HG02763 (cell line): ENCODE results near the gene GCNT1.
"Not testable (repeated sequence)": the region's sequence is repeated elsewhere in the genome, so short reads cannot be mapped to it uniquely, and the experiment has no call there.

Experiments used
- ATAC-seq: cut with Tn5 transposase; IDR thresholded peaks from one replicate; pipeline ENCODE4 v1.9.1; 2021; ENCODE audit warnings: mild to moderate bottlenecking, moderate library complexity; ENCODE audit not compliant: unreplicated experiment

The GCNT1 gene

DNA sequence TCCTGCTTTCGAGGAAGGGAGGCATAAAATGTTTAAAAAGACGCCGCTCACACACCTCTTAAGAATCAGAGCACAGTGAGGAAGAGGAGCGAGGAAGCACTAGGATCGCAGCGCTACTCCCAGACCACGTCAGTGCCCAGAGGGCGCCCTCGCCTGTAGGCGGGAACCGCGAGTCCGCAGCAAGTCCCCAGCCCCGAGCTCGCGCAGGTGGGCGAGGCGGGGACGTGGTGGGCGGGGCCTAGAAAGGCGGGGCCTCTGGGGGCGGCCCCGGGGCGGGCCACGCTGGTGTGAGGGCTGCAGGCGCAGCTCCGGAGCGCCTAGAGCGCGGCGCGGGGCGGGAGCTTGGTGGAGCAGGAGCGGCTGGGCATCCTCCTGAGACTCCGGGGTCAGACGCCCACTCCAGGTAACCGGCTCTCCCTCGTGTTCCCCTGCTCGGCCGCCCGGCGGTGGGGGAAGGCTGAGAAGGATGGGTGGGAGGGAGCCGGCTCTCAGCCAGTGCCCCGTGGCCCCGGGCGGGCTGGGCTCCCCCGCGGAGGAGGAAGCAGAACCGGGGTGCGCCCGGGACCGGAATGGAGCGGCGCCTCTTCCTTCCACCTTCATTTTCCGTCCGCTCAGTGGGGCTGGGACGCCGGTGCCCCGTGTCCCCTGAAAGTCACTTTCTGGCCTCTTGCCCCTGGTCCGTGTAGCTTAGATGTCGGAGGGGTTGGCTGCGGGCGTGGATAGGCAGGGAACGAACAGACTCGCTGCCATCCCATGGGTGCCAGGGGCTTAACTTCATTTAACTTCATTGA lies at the start of gene GCNT1:
TSS of gene GCNT1 (plus strand) at position 280 of the 791 bp plus-strand sequence. CDS start 43,200 bp downstream, outside the sequence.
- ATAC-seq, result peak; percentile 84

GRCh38 chr9:76412638-76413037 lies 46.3 kb upstream of the GCNT1 start:
- no peak for ATAC-seq

GRCh38 chr9:76413658-76414057 lies 45.3 kb upstream of the GCNT1 start:
- no peak for ATAC-seq

- ATAC-seq, result no peak
Measured at GRCh38 chr9:76414661-76415060, 44.3 kb upstream of the GCNT1 start.

DNA sequence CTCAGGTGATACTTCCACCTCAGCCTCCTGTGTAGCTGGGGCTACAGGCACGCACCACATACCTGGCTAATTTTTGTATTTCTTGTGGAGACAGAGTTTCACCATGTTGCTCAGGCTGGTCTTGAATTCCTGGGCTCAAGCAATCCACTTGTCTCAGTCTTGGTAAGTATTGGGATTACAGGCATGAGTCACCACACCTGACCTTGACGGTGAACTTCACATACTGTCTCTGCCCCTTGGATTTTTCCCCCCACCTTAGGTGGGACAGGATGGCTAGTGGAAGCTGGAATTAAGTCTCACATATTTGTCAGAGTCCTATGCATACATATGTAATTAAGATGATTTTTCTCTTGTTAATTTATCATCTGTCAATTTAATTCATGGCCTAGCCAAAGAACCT lies 43.8 kb upstream of the GCNT1 start:
- ATAC-seq, result no peak

GRCh38 chr9:76415731-76416130 lies 43.3 kb upstream of the GCNT1 start:
- no peak for ATAC-seq

DNA sequence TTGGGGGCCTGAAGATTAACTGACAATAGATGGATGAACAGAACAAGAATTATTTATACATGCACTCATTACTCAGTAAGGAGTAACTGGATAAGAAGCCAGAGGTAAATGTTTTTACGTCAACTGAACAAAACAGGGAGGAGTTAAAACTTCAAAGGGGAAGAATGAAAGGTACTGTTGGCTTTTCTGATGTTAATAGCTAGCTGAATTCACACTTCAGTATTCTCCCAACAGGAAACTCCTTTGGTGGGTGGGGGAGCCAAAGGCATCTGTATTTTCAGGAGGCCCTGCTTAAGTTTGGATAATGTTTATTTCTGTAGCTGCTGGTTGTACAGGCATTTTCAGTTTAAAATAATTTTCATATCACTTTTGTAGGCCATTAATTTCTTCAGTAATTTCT lies 41.6 kb upstream of the GCNT1 start:
- ATAC-seq, result no peak

GRCh38 chr9:76419782-76420380 lies 39.1 kb upstream of the GCNT1 start:
- no peak for ATAC-seq

DNA sequence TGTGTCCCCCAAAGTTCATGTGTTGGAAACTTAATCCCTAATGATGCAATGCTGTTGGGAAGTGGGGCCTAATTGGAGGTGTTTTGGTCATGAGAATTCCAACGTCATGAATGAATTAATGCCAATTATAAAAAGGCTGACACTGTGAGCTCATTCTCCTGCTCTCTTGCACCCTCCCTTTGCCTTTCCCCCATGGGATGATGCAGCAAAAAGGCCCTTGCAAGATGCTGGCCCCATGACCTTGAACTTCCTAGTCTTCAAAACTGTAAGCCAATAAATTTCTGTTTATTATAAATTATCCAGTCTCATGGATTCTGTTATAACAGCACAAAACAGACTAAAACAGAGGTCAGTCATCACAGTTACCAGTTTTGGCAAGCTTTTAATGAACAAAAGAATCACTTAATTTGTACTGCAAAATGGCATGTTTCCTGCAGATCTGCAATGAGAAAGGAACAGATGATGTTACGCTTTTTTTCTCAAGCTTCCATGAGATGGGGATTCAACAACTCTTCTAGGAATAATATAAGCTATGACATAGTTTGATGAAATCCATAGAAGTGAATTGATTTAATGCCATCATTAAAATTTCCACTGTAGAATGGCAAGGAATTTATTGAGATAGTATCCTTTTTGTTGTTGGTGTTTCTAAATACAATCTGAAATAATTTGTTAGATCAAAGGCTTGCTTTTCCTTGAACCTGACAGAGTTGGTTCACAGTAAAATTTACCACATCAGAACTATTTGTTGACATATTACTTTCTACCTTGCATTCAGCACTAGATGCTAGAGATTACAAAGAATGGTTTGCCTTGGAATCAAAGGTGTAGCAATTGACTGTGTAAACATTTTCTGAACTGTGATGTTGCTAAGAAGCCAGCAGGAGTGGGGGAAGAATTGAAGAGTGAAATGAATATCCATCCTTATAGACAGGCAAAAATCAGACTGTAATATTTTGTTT lies 35.5 kb upstream of the GCNT1 start:
- ATAC-seq, result no peak

- no peak for ATAC-seq
Measured at GRCh38 chr9:76424491-76424890, 34.5 kb upstream of the GCNT1 start.

GRCh38 chr9:76425677-76426453 lies 33.1 kb upstream of the GCNT1 start:
- no peak for ATAC-seq

- no peak for ATAC-seq
Measured at GRCh38 chr9:76426807-76427419, 32.1 kb upstream of the GCNT1 start.

- no peak for ATAC-seq
Measured at GRCh38 chr9:76431601-76432000, 27.4 kb upstream of the GCNT1 start.

GRCh38 chr9:76433406-76433805 lies 25.6 kb upstream of the GCNT1 start:
- no peak for ATAC-seq

GRCh38 chr9:76433836-76434235 lies 25.1 kb upstream of the GCNT1 start:
- no peak for ATAC-seq

- ATAC-seq, result not testable (repeated sequence)
Measured at GRCh38 chr9:76434897-76435296, 24.1 kb upstream of the GCNT1 start.

- not testable (repeated sequence) for ATAC-seq
Measured at GRCh38 chr9:76437017-76437699, 21.8 kb upstream of the GCNT1 start.

DNA sequence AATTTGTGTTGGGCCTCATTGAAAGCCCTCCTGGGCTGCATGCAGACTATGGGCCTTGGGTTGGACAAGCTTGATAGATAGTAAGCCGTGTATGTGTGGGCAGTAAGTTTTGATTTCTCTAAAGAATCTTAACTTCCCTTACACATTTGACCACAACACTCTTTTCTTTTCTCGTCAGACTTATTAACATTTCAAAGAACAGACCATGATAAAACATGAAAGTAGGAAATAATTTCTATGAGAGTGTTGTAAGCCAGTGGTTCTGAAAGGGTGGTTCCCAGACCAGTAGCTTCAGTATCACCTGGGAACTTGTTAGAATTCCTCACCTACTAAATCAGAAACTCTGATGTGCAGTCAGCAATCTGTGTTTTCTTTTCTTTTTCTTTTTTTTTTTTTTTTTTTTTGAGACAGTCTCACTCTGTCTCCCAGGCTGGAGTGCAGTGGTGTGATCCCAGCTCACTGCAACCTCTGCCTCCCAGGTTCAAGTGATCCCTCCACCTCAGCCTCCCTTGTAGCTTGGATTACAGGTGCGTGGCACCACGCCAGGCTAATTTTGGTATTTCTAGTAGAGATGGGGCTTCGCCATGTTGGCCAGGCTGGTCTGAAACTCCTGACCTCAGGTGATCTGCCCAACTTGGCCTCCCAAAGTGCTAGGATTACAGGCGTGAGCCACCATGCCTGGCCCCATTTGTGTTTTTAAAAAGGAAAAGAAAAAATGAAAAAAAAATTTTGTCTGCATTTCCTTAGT lies 20.0 kb upstream of the GCNT1 start:
- ATAC-seq, result peak; percentile 75
